Glomerular visceral epithelial cell (primary cell): ENCODE measurements around the gene COLEC12.

Source experiments
- DNase-seq: peaks from one replicate; pipeline ENCODE4 v3.0.0-alpha.2; 2016; ENCODE audit errors: extremely low spot score

Gene COLEC12

DNA sequence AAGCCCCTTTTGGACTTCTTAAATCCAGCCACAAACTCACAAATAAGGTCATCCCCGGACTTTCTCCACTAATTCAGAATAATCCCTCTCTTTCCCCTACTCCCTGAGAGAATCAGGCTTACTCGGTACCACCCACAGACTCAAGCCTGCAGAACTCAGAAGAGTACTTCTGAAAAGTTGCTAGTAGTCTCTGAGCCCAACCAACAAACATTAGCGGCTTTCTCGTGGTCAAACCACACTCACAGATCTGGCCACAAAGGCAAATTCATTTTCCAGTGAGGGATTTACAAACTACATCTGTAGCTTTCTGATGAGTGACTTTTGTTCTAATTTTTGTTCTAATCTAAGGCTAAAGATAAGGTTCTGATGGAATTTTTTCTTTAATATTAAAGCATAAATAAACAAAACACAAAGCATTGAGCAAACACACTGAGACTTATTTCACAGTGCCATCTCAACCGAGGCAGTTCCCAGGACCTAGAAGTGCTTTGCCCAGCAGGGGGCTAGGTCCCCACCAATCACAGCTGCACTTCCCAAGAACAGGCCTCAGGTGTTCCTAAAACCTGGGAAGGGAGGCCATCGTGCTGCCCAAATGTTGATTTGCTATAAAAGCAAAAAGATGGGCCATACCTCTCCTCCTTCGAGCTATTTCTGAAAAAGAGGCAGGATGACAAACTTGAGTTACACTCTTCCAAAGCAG is 110.7 kb downstream of the COLEC12 start:
- peak; percentile 50 for DNase-seq

DNA sequence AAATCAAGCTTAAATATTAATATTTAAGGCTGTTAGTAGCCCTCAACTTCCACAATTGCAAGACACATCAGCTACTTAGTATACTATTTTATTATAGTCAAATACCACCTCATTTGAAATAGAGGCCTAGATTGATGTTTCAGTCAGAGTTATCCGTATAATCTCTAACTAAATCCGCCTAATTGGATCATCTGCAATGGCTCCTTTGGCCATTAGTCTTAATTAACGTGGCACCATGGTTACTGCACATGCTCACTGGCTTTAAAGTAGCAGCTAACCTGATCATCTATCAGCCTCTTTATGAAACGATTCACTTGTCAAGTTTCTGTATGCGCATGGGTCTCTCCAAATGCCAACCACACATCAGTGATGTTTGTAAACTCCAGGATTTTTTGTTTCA is 112.3 kb downstream of the COLEC12 start:
- DNase-seq: no peak

- DNase-seq: no peak
Measured at GRCh38 chr18:386994-387393, 113.5 kb downstream of the COLEC12 start.

DNA sequence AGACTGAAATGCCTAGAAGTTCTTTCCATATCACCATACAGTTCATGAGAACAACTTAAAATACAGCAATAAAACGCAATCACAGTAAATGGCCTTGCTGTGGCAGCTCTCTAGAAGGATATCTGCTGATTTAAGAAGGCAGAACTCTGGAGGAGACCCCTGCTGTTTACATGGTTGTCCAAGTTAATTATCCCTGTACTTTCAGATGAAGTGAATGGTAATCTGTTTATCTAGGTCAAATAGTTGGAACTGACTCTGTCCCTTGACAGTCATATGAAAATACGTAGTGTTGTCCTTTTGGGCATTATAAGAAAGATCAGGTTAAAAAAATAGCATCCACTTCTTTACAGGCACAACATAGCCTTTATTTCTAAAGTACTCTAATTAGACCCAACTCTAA is 115.6 kb downstream of the COLEC12 start:
- DNase-seq: no peak

DNA sequence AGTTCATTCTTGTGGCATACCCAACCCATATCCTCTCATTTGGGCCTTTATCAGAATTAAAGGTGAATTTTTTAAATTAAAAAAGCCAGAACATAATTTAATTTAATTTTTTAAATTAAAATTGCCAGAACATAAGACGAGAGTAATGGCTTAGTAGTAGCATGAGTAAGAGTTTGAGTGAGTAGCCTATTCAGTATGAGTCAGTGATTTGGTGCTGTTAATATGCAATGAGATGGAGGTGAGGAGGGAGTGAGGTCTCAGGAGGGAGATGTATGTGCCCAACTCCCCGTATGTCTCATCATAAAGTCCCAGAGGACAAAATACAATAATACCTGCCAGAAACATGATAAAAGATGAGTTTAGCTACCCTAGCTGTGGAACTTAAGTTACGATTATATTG is 117.4 kb downstream of the COLEC12 start:
- no peak for DNase-seq

GRCh38 chr18:382423-382984 is 118.0 kb downstream of the COLEC12 start:
- DNase-seq: no peak

- no peak for DNase-seq
Measured at GRCh38 chr18:379681-380330, 120.7 kb downstream of the COLEC12 start.

DNA sequence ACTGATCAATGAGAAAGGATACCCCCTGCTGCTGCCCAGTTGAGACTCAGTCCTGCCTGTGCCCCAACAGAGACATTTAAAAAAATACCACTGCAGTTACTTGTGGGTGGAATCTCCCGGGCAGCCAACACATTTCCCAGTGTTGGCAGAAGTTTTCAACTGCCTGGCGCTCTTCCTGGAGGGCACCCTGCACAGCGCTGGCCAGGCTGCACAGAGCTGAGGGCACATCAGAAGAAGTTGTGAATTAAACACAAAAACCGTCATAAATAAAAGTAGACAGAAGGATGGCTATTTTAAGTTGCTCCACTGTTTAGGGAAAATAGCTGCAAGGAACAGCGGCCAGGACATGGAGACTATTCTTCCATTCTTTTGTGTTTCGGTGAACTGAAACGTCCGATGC is 122.4 kb downstream of the COLEC12 start:
- no peak for DNase-seq

DNA sequence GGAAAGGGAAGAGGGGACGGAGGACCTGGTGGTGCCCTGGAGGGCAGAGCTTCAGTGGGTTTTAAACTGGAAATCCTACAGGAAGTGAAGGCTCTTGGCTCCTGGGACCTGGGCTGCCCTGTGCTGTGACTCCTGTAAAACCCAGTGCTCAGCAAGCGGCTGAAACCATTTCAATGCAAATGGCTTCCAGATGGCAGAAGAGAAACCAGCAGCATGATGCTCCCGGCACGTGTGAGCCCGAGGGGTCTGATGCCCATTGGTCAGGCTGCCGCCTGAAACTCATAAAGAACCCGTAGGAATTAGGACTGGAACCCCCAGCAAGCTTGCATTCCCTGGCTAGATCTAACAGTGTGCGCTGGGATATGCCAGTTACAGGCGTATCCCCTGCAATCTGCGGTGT is 123.4 kb downstream of the COLEC12 start:
- DNase-seq: no peak

DNA sequence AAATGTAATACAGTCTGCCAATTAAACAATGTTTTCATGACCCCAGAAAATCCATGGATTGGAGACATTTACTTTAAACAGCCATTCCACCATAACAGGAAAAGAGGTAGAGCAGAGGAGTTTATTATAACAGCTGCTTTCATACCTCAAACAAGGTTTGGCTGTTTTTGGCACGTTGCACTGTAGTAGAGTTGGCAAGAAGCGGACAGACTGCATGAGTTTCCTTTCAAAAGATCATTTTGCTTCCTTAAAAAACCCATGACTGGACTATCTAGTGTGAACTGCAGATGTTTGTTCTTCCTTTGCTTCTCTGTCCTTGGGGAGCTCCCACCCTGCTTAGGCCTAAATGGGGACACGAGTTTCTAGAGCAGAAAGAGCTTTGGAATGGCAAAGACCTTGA is 124.2 kb downstream of the COLEC12 start:
- DNase-seq: no peak

DNA sequence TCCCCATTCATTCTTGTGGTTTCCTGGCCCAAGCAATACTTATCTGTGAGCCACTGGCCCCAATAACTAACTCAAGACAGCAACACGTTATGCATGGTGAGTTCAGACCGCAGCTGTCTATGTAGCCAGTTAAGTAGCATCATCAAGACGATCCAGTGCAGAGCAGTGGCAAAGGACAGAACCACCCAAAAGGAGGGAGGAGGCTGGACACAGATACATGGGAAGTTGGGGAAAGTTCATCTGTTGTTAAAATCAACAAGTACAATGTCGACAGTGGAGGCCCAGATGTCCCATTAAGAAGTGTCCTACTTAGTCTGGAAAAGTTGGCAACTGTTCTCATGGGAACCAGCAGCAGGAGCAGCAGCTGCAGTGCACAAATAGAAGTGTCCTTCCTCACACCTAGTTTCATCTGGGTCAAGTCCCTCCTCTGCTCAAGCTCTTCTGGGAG is 125.8 kb downstream of the COLEC12 start:
- DNase-seq: no peak

- no peak for DNase-seq
Measured at GRCh38 chr18:373780-374179, 126.7 kb downstream of the COLEC12 start.

DNA sequence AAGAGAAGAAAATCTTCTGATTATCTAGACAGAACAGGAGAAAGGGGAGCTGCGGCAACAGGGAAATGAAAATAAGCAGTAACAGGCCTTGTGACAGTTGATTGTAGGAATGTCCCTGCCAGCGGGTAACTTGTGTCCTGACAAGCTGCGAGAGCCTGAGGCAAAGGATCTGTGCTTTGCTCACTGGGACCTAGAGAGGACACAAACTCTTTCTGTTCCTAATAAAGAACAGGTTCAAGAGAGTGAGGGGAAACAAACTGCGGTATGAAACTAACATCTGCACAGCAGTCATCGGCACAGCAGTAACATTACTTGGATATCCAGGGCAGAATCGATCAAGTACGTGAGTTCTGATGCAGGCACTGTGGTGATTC is 128.9 kb downstream of the COLEC12 start:
- no peak for DNase-seq

GRCh38 chr18:370751-371608 is 129.5 kb downstream of the COLEC12 start:
- DNase-seq: no peak

DNA sequence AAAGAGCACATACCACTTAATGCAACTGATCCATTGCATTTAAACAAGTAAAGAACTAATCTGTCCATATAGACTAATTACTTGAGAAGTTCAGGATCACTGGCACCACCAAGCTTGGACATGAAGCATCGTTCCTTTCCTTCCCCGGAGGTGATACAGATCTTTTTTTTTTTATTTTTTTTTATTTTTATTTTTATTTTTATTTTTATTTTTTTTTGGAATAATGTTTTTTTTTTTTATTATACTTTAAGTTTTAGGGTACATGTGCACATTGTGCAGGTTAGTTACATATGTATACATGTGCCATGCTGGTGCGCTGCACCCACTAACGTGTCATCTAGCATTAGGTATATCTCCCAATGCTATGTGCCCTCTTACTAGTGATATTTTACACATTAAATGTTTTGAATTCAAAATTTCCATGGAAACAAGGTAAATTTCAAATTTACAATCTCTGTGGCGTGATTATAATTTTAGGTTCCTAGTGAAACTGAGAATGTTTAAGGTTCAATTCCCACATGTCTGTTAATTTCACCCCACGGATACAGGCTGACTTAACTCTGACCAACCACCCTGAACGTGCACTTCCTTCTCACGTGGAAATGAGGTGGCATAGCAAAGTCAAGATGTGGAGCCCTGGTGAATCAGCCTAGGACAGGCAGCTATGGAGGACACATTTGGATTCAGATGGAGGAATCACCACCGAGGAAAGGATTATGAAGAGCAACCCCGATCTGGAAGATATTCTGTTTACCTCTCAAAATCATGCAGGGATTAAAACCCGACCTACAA is 131.1 kb downstream of the COLEC12 start:
- DNase-seq: peak; percentile 30

DNA sequence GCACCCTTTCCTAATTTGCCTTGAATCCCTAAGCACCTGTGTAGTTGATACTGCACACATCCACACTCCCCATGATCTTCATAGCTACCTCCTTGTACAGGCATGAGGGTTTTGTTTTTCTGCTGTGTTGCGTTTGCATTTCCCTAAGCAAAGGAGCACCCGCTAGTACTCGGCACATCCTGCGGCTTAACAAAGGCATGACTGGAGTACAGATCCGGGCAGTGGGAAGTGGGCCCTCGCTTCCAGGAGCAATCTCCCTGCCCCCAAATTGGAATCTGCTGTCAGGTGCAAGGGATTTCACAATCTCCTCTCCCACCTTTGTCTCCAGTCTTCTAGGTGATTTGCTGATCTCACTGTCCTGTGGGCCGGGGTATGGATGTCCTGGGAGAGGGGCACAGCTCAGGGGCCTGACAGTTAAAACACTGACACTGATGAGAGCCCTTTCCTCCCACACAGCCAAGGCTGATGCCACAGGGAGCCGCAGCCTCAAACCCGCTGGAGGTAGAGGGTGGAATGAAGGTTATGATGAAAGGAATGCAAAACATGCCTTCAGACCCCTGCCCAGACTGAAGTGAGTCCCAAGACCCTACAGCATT is 133.9 kb downstream of the COLEC12 start:
- DNase-seq: no peak

DNA sequence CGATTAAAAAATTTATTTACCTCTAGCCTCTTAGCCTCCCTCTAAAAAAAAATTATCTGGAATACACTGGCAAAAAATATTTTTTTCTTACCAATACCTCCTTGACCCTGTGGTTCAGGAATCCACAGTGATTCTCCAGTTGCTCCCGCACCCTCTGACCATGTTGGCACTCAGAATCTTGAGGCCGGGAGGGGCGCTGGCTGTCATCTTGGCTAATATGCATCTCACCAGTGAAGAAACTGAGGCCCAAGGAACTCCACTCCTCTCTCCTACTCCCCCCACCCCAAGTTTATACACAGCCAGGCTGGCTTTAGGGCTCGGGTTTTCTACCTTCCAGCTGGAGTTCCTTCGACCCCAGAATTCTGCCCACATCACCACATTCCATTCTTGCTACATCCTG is 134.8 kb downstream of the COLEC12 start:
- DNase-seq: no peak

DNA sequence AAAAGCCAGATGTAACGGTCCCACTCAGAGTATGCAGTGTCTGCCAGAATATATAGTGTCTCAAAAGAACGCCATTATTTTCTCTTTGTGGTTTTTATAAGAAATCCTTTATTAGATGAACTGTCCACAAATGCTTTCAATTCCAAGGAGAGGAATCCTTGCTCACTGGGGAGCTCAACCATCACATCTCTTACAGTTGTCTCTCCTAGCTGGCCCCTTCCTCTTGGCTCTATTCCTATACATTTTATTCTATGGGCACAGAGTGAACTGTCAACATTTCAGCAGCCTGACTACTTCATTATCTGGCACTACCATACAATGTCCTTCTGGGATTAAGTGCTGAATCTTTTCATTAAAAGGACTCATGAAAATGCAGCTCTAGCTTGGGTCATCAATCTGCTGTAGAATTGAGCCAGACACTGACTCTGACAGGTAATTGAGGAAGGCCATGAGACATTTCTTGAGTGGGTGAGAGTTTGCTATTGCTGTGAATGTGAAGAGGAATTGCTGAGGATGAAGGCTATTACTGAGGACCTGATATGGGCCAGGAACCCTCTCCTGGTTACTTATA is 136.2 kb downstream of the COLEC12 start:
- DNase-seq: no peak

DNA sequence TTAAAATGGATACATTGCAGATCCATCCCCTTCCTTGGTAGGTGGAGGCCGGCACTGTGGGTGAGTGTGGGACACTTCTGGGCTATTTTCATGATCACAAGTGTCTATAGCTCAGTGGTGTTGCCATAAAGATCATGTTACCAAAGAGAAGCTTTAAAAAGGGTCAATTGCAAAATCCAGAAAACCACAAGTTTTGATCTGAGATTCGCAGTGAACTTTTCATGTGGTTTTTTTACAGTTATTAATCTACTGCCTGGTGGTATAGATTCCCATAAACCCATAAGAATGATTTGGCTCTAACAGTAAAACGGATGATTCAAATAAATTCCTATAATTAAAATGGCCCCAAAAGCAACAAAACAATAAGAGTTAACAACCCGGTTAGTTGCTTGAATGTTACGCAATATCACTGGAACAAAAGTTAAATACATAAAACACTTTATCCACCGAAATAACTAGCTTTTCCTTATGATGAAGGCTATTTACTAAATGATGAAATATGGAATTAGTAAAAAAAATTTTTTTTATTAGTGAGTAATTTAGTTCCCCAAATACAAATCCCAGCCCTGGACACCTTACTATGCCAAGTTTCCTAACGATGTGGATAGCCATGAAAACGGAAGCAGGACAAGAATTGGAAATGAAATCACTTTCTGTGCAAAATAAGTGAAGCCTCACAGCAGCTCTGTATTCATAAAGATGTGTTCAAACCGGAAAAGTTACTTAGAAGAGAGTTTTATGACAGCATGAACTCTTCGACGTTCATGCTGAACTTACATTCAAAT is 137.0 kb downstream of the COLEC12 start:
- DNase-seq: peak; percentile 49
